ENCODE results near the gene GNAZ.

GNAZ gene

DNA sequence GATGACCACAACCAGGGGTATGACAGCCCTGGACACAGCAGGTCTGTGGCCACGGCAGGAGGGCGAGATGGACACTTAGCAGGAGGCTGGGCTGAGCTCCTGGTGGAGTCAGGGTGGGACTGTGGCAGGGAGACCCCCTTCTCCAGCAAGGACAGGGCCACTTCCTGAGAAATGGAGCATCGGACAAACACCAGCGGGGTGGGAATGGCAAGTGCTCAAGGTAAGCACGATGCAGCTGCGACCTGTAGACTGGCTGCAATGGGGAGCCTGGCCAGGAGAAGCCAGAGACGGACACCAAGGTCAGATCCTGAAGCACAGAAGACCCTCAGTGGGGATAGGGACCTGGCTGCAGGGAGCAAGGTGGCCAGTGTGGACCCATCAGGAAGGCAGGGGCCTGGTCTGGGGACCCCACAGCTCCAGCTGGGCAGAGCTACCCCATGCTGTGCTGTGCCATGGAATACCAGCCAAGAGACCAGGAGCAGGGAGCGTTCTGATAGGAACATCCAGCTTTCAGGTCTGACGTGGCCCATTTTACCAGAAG, 42.2 kb downstream of the GNAZ start:
- H3K9me2 ChIP-seq (replicated peaks; ENCODE audit: insufficient read depth, low read length) = no peaks in the 10 kb centered on the region
- no peaks in the 10 kb centered on the region for H4K20me1 ChIP-seq (ENCODE audit: low read depth, low read length)
- no peak overlapping the region for H3K4me2 ChIP-seq (ENCODE audit: low read depth, low read length, poor library complexity, severe bottlenecking)
- H3K9ac ChIP-seq (ENCODE audit: low read length) = no peak overlapping the region
- no peaks in the 10 kb centered on the region for H3K79me2 ChIP-seq (ENCODE audit: insufficient read depth, low read length)
- H3K27ac ChIP-seq (ENCODE audit: low read depth, low read length) = no peak overlapping the region
- H3F3A ChIP-seq (ENCODE audit: insufficient read depth) = no peaks in the 10 kb centered on the region
- H2AFZ ChIP-seq (ENCODE audit: low read depth, low read length, severe bottlenecking) = no peak overlapping the region
- H3K36me3 ChIP-seq (ENCODE audit: low read length) = no peaks in the 10 kb centered on the region
- H3K4me3 ChIP-seq (ENCODE audit: insufficient read depth, low read length, poor library complexity, severe bottlenecking) = no peak overlapping the region
- no peaks in the 10 kb centered on the region for H3K9me3 ChIP-seq (ENCODE audit: insufficient read depth, low read length)
- TF ChIP-seq, protein P1, sequence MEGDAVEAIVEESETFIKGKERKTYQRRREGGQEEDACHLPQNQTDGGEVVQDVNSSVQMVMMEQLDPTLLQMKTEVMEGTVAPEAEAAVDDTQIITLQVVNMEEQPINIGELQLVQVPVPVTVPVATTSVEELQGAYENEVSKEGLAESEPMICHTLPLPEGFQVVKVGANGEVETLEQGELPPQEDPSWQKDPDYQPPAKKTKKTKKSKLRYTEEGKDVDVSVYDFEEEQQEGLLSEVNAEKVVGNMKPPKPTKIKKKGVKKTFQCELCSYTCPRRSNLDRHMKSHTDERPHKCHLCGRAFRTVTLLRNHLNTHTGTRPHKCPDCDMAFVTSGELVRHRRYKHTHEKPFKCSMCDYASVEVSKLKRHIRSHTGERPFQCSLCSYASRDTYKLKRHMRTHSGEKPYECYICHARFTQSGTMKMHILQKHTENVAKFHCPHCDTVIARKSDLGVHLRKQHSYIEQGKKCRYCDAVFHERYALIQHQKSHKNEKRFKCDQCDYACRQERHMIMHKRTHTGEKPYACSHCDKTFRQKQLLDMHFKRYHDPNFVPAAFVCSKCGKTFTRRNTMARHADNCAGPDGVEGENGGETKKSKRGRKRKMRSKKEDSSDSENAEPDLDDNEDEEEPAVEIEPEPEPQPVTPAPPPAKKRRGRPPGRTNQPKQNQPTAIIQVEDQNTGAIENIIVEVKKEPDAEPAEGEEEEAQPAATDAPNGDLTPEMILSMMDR (IDR thresholded peaks at IDR 0.05; ENCODE audit: insufficient read depth, low read length, poor library complexity, severe bottlenecking) = no peak
- TF ChIP-seq EZH2phosphoT487 (conservative IDR thresholded peaks at IDR 0.05; ENCODE audit: low read length) = no peak
- no peaks in the 10 kb centered on the region for H3K27me3 ChIP-seq (ENCODE audit: low read length)

- Histone ChIP-seq H3K27me3 (ENCODE audit: low read length) (no peaks in the 10 kb centered on the region), H3K4me3 (ENCODE audit: insufficient read depth, low read length, poor library complexity, severe bottlenecking) (no peak overlapping the region), H3K9me2 (replicated peaks; ENCODE audit: insufficient read depth, low read length) (no peaks in the 10 kb centered on the region), H3K9me3 (ENCODE audit: insufficient read depth, low read length) (no peaks in the 10 kb centered on the region), H3K36me3 (ENCODE audit: low read length) (no peaks in the 10 kb centered on the region), H2AFZ (ENCODE audit: low read depth, low read length, severe bottlenecking) (no peak overlapping the region), H3K9ac (ENCODE audit: low read length) (no peak overlapping the region), H3K4me2 (ENCODE audit: low read depth, low read length, poor library complexity, severe bottlenecking) (no peak overlapping the region), H3F3A (ENCODE audit: insufficient read depth) (no peaks in the 10 kb centered on the region), H3K79me2 (ENCODE audit: insufficient read depth, low read length) (no peaks in the 10 kb centered on the region), H3K27ac (ENCODE audit: low read depth, low read length) (no peak overlapping the region), H4K20me1 (ENCODE audit: low read depth, low read length) (no peaks in the 10 kb centered on the region)
- TF ChIP-seq, protein P1 (IDR thresholded peaks at IDR 0.05; ENCODE audit: insufficient read depth, low read length, poor library complexity, severe bottlenecking) = no peak
- no peak for TF ChIP-seq EZH2phosphoT487 (conservative IDR thresholded peaks at IDR 0.05; ENCODE audit: low read length)
These were observed 42.9 kb downstream of the GNAZ start for GRCh38 chr22:23113067-23113846.

GRCh38 chr22:23113847-23114720, 43.8 kb downstream of the GNAZ start:
- H2AFZ ChIP-seq (ENCODE audit: low read depth, low read length, severe bottlenecking) = no peak overlapping the region
- no peak overlapping the region for H3K9ac ChIP-seq (ENCODE audit: low read length)
- no peak overlapping the region for H3K4me3 ChIP-seq (ENCODE audit: insufficient read depth, low read length, poor library complexity, severe bottlenecking)
- H3F3A ChIP-seq (ENCODE audit: insufficient read depth) = no peaks in the 10 kb centered on the region
- no peaks in the 10 kb centered on the region for H3K27me3 ChIP-seq (ENCODE audit: low read length)
- H3K27ac ChIP-seq (ENCODE audit: low read depth, low read length) = no peak overlapping the region
- no peaks in the 10 kb centered on the region for H3K9me2 ChIP-seq (replicated peaks; ENCODE audit: insufficient read depth, low read length)
- TF ChIP-seq, protein P1 (IDR thresholded peaks at IDR 0.05; ENCODE audit: insufficient read depth, low read length, poor library complexity, severe bottlenecking) = no peak
- TF ChIP-seq EZH2phosphoT487 (conservative IDR thresholded peaks at IDR 0.05; ENCODE audit: low read length) = no peak
- no peaks in the 10 kb centered on the region for H4K20me1 ChIP-seq (ENCODE audit: low read depth, low read length)
- no peaks in the 10 kb centered on the region for H3K79me2 ChIP-seq (ENCODE audit: insufficient read depth, low read length)
- H3K9me3 ChIP-seq (ENCODE audit: insufficient read depth, low read length) = no peaks in the 10 kb centered on the region
- no peak overlapping the region for H3K4me2 ChIP-seq (ENCODE audit: low read depth, low read length, poor library complexity, severe bottlenecking)
- H3K36me3 ChIP-seq (ENCODE audit: low read length) = no peaks in the 10 kb centered on the region

Data from SU-DHL-6 (cell line).